NOMO-1 treated with dmso at 0.1 percent for 144 hours (cell line): ENCODE data around the gene MRPL54.
"Not testable (repeated sequence)": the region's sequence is repeated elsewhere in the genome, so short reads cannot be mapped to it uniquely, and the experiment has no call there.

ENCODE experiments used
- DNase-seq: peaks from one replicate; lab custom pipeline; 2025; ENCODE audit not compliant: unreplicated experiment; lab: John Stamatoyannopoulos, UW

MRPL54 gene

GRCh38 chr19:3807574-3808354 lies 45.3 kb downstream of the MRPL54 start:
- DNase-seq = no peak

- no peak for DNase-seq
Measured at GRCh38 chr19:3808420-3809143, 46.1 kb downstream of the MRPL54 start.

- DNase-seq = no peak
Measured at GRCh38 chr19:3809881-3810707, 47.6 kb downstream of the MRPL54 start.

DNA sequence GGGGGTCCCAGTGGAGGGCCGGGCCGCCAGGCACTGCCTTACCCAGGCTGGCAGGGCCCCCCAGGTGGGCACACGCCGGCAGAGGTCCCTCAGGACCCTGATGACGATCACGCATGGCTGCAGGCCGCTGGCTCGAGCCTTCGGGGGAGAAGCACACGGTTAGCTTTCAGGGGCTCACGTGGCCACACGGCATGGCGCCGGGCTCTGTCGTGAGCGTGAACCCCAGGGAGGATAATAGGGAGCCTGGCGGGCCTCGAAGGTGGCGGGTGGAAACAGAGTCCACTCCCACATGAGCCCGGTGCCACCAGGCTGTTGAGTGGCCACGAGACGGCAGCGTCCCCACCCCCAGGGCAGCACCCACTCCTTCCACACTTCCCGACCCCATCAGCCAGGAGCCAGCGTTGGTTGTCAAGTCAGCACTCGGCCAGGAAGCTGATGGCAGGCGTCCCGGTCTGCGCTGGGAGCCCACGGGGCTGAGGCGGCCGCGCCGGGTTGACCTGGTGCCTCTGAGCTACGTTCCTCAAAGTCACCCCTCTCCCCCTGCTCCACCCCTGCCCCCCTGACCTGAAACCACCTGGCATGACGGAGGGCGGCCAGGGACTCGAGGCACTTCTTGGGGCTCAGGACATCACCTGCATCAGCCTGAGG lies 48.4 kb downstream of the MRPL54 start:
- no peak for DNase-seq

DNA sequence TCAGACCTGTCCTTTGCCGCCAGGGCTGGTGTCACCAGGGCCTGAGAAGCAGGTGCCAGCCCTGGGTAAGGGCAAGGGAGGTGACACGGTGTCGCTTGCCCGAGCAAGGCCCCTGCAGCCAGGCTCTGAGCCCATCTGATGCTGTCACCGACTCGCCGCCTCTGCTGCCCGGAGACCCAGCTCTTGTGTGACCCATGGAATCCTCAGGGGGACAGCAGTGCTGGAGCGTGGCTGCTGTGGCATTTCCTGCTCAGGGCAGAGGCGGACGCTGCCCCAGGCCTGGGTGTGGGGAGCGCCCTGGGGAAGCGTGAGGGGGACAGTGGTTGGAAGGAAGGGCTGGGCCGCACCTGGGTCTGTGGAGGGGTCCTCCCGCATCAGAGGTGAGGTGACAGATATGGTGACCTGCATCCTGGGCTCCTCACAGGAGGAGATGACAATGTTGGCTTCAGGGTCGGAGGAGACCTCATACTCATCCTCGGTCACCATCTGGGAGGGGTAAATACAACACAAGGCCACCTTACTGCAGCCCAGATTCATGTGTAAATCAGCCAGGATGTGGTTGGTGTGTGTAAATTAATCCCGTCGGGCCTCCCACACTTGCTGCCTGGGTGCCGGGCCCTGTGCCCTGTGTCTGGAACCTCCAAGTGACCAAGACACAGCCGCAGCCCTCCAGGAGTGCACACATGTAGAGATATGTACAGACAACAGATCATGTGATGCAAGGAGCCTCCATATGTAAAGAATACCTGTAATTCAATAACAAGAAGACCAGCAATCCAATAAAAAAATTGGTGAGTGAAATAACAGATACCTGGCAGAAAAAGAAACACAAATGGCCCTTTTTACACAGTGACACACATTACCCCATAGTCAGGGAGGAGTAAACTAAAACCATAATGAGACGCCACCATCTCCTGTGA lies 51.3 kb downstream of the MRPL54 start:
- DNase-seq = no peak

GRCh38 chr19:3814648-3815047 lies 52.2 kb downstream of the MRPL54 start:
- no peak for DNase-seq

- DNase-seq = not testable (repeated sequence)
Measured at GRCh38 chr19:3816148-3816547, 53.7 kb downstream of the MRPL54 start.

- no peak for DNase-seq
Measured at GRCh38 chr19:3816566-3817218, 54.2 kb downstream of the MRPL54 start.
